Measurements from ENCODE around the gene EDDM3A.
"Not testable (repeated sequence)": the region's sequence is repeated elsewhere in the genome, so short reads cannot be mapped to it uniquely, and the experiment has no call there.

The EDDM3A gene

GRCh38 chr14:20751963-20752562, 6.4 kb downstream of the EDDM3A start:
- H3K9ac ChIP-seq (ENCODE audit: low read depth in 1 of 2, low read length in 2 of 2), result no peak overlapping the region
- no peak overlapping the region for H3K27ac ChIP-seq (ENCODE audit: low read depth, low read length)
- H3K9me3 ChIP-seq (ENCODE audit: control insufficient read depth in 1 of 2, low read length in 2 of 2), result peaks cover 11 to 14% of the 10 kb centered on the region in 2 donors
- peaks cover 0 to 7% of the 10 kb centered on the region in 2 donors for H3K4me1 ChIP-seq (ENCODE audit: control insufficient read depth in 1 of 2, insufficient read depth in 2 of 2, low read length in 2 of 2)
- no peaks in the 10 kb centered on the region for H3K36me3 ChIP-seq (ENCODE audit: control insufficient read depth in 1 of 2, insufficient read depth in 2 of 2, low read length in 2 of 2)
- no peak overlapping the region for H3K4me3 ChIP-seq (ENCODE audit: low read depth in 1 of 2, low read length in 2 of 2)
- no peaks in the 10 kb centered on the region for H3K27me3 ChIP-seq (ENCODE audit: control insufficient read depth in 1 of 2, insufficient read depth in 2 of 2, low read length in 2 of 2)

- H3K27me3 ChIP-seq (ENCODE audit: control insufficient read depth in 1 of 2, insufficient read depth in 2 of 2, low read length in 2 of 2), result no peaks in the 10 kb centered on the region
- no peak overlapping the region for H3K9ac ChIP-seq (ENCODE audit: low read depth in 1 of 2, low read length in 2 of 2)
- H3K27ac ChIP-seq (ENCODE audit: low read depth, low read length), result no peak overlapping the region
- no peaks in the 10 kb centered on the region for H3K4me1 ChIP-seq (ENCODE audit: control insufficient read depth in 1 of 2, insufficient read depth in 2 of 2, low read length in 2 of 2)
- H3K36me3 ChIP-seq (ENCODE audit: control insufficient read depth in 1 of 2, insufficient read depth in 2 of 2, low read length in 2 of 2), result no peaks in the 10 kb centered on the region
- no peak overlapping the region for H3K4me3 ChIP-seq (ENCODE audit: low read depth in 1 of 2, low read length in 2 of 2)
- peaks cover 11 to 14% of the 10 kb centered on the region in 2 donors for H3K9me3 ChIP-seq (ENCODE audit: control insufficient read depth in 1 of 2, low read length in 2 of 2)
Observed at GRCh38 chr14:20754308-20754707, 8.6 kb downstream of the EDDM3A start.

- Histone ChIP-seq H3K27ac (ENCODE audit: low read depth, low read length) (no peak overlapping the region), H3K9me3 (ENCODE audit: control insufficient read depth in 1 of 2, low read length in 2 of 2) (peaks cover 11 to 14% of the 10 kb centered on the region in 2 donors), H3K4me1 (ENCODE audit: control insufficient read depth in 1 of 2, insufficient read depth in 2 of 2, low read length in 2 of 2) (no peaks in the 10 kb centered on the region), H3K36me3 (ENCODE audit: control insufficient read depth in 1 of 2, insufficient read depth in 2 of 2, low read length in 2 of 2) (no peaks in the 10 kb centered on the region), H3K9ac (ENCODE audit: low read depth in 1 of 2, low read length in 2 of 2) (no peak overlapping the region), H3K4me3 (ENCODE audit: low read depth in 1 of 2, low read length in 2 of 2) (no peak overlapping the region), H3K27me3 (ENCODE audit: control insufficient read depth in 1 of 2, insufficient read depth in 2 of 2, low read length in 2 of 2) (no peaks in the 10 kb centered on the region)
Observed at GRCh38 chr14:20755037-20755436, 9.3 kb downstream of the EDDM3A start.

DNA sequence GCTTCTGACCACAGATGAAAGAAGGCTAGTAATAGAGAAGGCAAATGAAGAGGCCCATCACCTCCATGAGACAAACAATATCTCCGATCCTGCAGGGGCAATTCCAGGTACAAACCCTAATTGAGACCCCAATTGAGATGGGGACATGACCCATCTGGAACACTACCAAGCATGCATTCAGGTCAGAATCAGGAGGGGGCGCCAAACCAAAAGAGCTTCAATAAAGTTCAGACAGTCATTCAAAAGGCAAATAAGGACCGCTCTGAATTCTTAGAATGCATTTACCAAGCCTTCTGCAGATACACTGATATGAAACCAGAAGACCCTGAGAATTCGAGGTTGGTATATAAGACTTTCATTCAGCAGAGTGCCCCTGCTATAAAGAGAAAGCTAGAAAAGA, 12.3 kb downstream of the EDDM3A start:
- Histone ChIP-seq H3K4me3 (ENCODE audit: low read depth in 1 of 2, low read length in 2 of 2) (no peak overlapping the region), H3K9me3 (ENCODE audit: control insufficient read depth in 1 of 2, low read length in 2 of 2) (peaks cover 0 to 1% of the 10 kb centered on the region in 2 donors), H3K27ac (ENCODE audit: low read depth, low read length) (no peak overlapping the region), H3K4me1 (ENCODE audit: control insufficient read depth in 1 of 2, insufficient read depth in 2 of 2, low read length in 2 of 2) (no peaks in the 10 kb centered on the region), H3K36me3 (ENCODE audit: control insufficient read depth in 1 of 2, insufficient read depth in 2 of 2, low read length in 2 of 2) (no peaks in the 10 kb centered on the region), H3K9ac (ENCODE audit: low read depth in 1 of 2, low read length in 2 of 2) (no peak overlapping the region), H3K27me3 (ENCODE audit: control insufficient read depth in 1 of 2, insufficient read depth in 2 of 2, low read length in 2 of 2) (no peaks in the 10 kb centered on the region)

DNA sequence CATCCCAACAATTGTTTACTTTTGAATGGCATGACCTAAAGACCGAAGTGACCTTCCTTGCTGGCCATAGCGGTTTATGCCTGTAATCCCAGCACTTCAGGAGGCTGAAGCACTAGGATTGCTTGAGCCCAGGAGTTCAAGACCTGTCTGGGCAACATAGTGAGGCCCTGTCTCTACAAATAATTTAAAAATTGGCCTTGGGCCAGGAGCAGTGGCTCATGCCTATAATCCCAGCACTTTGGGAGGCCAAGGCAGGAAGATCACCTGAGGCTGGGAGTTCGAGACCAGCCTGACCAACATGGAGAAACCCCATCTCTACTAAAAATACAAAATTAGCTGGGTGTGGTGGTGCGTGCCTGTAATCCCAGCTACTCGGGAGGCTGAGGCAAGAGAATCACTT, 13.8 kb downstream of the EDDM3A start:
- not testable (repeated sequence) for H3K27me3 ChIP-seq (ENCODE audit: control insufficient read depth in 1 of 2, insufficient read depth in 2 of 2, low read length in 2 of 2); H3K9me3 ChIP-seq (ENCODE audit: control insufficient read depth in 1 of 2, low read length in 2 of 2); H3K9ac ChIP-seq (ENCODE audit: low read depth in 1 of 2, low read length in 2 of 2); H3K4me3 ChIP-seq (ENCODE audit: low read depth in 1 of 2, low read length in 2 of 2); H3K4me1 ChIP-seq (ENCODE audit: control insufficient read depth in 1 of 2, insufficient read depth in 2 of 2, low read length in 2 of 2); H3K27ac ChIP-seq (ENCODE audit: low read depth, low read length); H3K36me3 ChIP-seq (ENCODE audit: control insufficient read depth in 1 of 2, insufficient read depth in 2 of 2, low read length in 2 of 2)

GRCh38 chr14:20760950-20761349, 15.3 kb downstream of the EDDM3A start:
- no peaks in the 10 kb centered on the region for H3K36me3 ChIP-seq (ENCODE audit: control insufficient read depth in 1 of 2, insufficient read depth in 2 of 2, low read length in 2 of 2)
- no peaks in the 10 kb centered on the region for H3K4me1 ChIP-seq (ENCODE audit: control insufficient read depth in 1 of 2, insufficient read depth in 2 of 2, low read length in 2 of 2)
- H3K27me3 ChIP-seq (ENCODE audit: control insufficient read depth in 1 of 2, insufficient read depth in 2 of 2, low read length in 2 of 2), result no peaks in the 10 kb centered on the region
- H3K27ac ChIP-seq (ENCODE audit: low read depth, low read length), result no peak overlapping the region
- no peak overlapping the region for H3K9ac ChIP-seq (ENCODE audit: low read depth in 1 of 2, low read length in 2 of 2)
- no peak overlapping the region for H3K4me3 ChIP-seq (ENCODE audit: low read depth in 1 of 2, low read length in 2 of 2)
- no peaks in the 10 kb centered on the region for H3K9me3 ChIP-seq (ENCODE audit: control insufficient read depth in 1 of 2, low read length in 2 of 2)

DNA sequence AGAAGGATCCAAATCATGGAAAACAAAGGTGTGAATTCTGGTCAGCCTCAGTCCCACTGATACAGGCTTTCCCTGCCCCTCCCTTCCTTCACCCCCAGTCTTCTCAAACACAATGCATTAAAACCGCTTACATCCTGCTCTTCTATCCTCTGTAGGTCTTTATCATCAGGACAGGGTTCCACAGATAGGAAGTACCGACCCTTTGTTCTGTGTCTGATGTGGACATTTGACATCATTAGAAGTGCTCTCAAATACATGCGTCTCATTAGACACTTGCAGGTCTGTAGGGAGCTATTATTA, 22.9 kb downstream of the EDDM3A start:
- Histone ChIP-seq H3K9ac (ENCODE audit: low read depth in 1 of 2, low read length in 2 of 2) (no peak overlapping the region), H3K4me1 (ENCODE audit: control insufficient read depth in 1 of 2, insufficient read depth in 2 of 2, low read length in 2 of 2) (no peaks in the 10 kb centered on the region), H3K27me3 (ENCODE audit: control insufficient read depth in 1 of 2, insufficient read depth in 2 of 2, low read length in 2 of 2) (no peaks in the 10 kb centered on the region), H3K4me3 (ENCODE audit: low read depth in 1 of 2, low read length in 2 of 2) (no peak overlapping the region), H3K36me3 (ENCODE audit: control insufficient read depth in 1 of 2, insufficient read depth in 2 of 2, low read length in 2 of 2) (no peaks in the 10 kb centered on the region), H3K27ac (ENCODE audit: low read depth, low read length) (no peak overlapping the region), H3K9me3 (ENCODE audit: control insufficient read depth in 1 of 2, low read length in 2 of 2) (no peaks in the 10 kb centered on the region)

DNA sequence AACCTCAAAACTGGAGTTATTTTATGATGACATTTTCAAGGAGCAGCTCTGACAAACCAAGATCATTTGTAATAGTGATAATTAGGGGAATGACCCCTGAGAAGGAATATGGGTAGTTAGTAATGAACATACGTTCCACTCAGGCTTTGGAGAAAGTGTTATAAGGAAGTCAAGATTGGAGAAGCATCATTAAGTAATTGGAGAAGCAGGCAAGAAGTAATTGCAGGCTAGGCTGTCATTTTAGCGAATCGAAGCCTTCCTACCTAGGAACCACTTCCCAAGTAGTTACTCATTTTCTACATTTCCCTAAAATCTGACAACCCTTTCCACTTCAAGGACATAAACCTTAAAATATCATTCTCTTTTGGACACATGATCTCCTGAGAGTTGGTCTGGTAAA, 23.7 kb downstream of the EDDM3A start:
- Histone ChIP-seq H3K27me3 (ENCODE audit: control insufficient read depth in 1 of 2, insufficient read depth in 2 of 2, low read length in 2 of 2) (no peaks in the 10 kb centered on the region), H3K4me1 (ENCODE audit: control insufficient read depth in 1 of 2, insufficient read depth in 2 of 2, low read length in 2 of 2) (no peaks in the 10 kb centered on the region), H3K36me3 (ENCODE audit: control insufficient read depth in 1 of 2, insufficient read depth in 2 of 2, low read length in 2 of 2) (no peaks in the 10 kb centered on the region), H3K9me3 (ENCODE audit: control insufficient read depth in 1 of 2, low read length in 2 of 2) (no peaks in the 10 kb centered on the region), H3K9ac (ENCODE audit: low read depth in 1 of 2, low read length in 2 of 2) (no peak overlapping the region), H3K4me3 (ENCODE audit: low read depth in 1 of 2, low read length in 2 of 2) (no peak overlapping the region), H3K27ac (ENCODE audit: low read depth, low read length) (no peak overlapping the region)

GRCh38 chr14:20772650-20773049, 27.0 kb downstream of the EDDM3A start:
- H3K4me1 ChIP-seq (ENCODE audit: control insufficient read depth in 1 of 2, insufficient read depth in 2 of 2, low read length in 2 of 2), result no peaks in the 10 kb centered on the region
- H3K36me3 ChIP-seq (ENCODE audit: control insufficient read depth in 1 of 2, insufficient read depth in 2 of 2, low read length in 2 of 2), result no peaks in the 10 kb centered on the region
- no peak overlapping the region for H3K27ac ChIP-seq (ENCODE audit: low read depth, low read length)
- H3K9me3 ChIP-seq (ENCODE audit: control insufficient read depth in 1 of 2, low read length in 2 of 2), result no peaks in the 10 kb centered on the region
- H3K9ac ChIP-seq (ENCODE audit: low read depth in 1 of 2, low read length in 2 of 2), result no peak overlapping the region
- no peaks in the 10 kb centered on the region for H3K27me3 ChIP-seq (ENCODE audit: control insufficient read depth in 1 of 2, insufficient read depth in 2 of 2, low read length in 2 of 2)
- no peak overlapping the region for H3K4me3 ChIP-seq (ENCODE audit: low read depth in 1 of 2, low read length in 2 of 2)

GRCh38 chr14:20774258-20774824, 28.7 kb downstream of the EDDM3A start:
- H3K36me3 ChIP-seq (ENCODE audit: control insufficient read depth in 1 of 2, insufficient read depth in 2 of 2, low read length in 2 of 2), result no peaks in the 10 kb centered on the region

DNA sequence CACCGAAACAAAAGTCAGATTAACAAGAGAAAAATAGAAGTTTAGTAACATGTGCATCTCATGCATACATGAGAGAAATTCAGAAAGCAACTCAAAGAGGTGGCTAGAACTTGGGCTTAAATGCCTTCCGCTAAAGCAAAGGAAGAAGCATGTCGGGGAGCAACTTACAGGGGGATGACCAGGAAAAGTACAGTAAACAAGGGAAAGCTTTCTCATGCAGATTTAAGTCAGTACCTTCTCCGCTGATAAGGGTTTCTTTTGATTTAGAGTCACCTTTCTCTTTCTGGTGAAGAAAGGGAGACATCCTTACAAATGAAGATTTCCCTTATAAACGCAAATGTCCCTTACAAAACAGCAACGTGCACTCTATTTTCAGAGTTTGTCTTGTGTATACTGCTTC, 29.4 kb downstream of the EDDM3A start:
- H3K9ac ChIP-seq (ENCODE audit: low read depth in 1 of 2, low read length in 2 of 2), result no peak overlapping the region
- no peak overlapping the region for H3K4me3 ChIP-seq (ENCODE audit: low read depth in 1 of 2, low read length in 2 of 2)
- H3K36me3 ChIP-seq (ENCODE audit: control insufficient read depth in 1 of 2, insufficient read depth in 2 of 2, low read length in 2 of 2), result no peaks in the 10 kb centered on the region
- no peaks in the 10 kb centered on the region for H3K27me3 ChIP-seq (ENCODE audit: control insufficient read depth in 1 of 2, insufficient read depth in 2 of 2, low read length in 2 of 2)
- H3K27ac ChIP-seq (ENCODE audit: low read depth, low read length), result no peak overlapping the region
- H3K9me3 ChIP-seq (ENCODE audit: control insufficient read depth in 1 of 2, low read length in 2 of 2), result no peaks in the 10 kb centered on the region
- H3K4me1 ChIP-seq (ENCODE audit: control insufficient read depth in 1 of 2, insufficient read depth in 2 of 2, low read length in 2 of 2), result no peaks in the 10 kb centered on the region

More at GRCh38 chr14:20774258-20774824, 28.7 kb downstream of the EDDM3A start:
- H3K9ac ChIP-seq (ENCODE audit: low read depth in 1 of 2, low read length in 2 of 2), result no peak overlapping the region
- H3K4me3 ChIP-seq (ENCODE audit: low read depth in 1 of 2, low read length in 2 of 2), result no peak overlapping the region
- no peaks in the 10 kb centered on the region for H3K4me1 ChIP-seq (ENCODE audit: control insufficient read depth in 1 of 2, insufficient read depth in 2 of 2, low read length in 2 of 2)
- no peaks in the 10 kb centered on the region for H3K9me3 ChIP-seq (ENCODE audit: control insufficient read depth in 1 of 2, low read length in 2 of 2)
- H3K27me3 ChIP-seq (ENCODE audit: control insufficient read depth in 1 of 2, insufficient read depth in 2 of 2, low read length in 2 of 2), result no peaks in the 10 kb centered on the region
- no peak overlapping the region for H3K27ac ChIP-seq (ENCODE audit: low read depth, low read length)

Data from duodenal mucosa (tissue), 2 donors.